ENCODE measurements around the gene SYNDIG1. TPM values are rescaled to one million over a fixed set of nuclear protein-coding genes. Genes with fewer than 3 reads are reported as not detected.

The SYNDIG1 gene
- total RNA-seq, 1 donor from 2014 or later, result not detected

- Mint-ChIP-seq H3K4me3 (no peak overlapping the region), H3K9me3 (peaks cover 4% of the 10 kb centered on the region), H3K36me3 (ENCODE audit: low read depth) (no peaks in the 10 kb centered on the region), H3K27ac (no peak overlapping the region), H3K4me1 (ENCODE audit: low read depth) (no peaks in the 10 kb centered on the region), H3K27me3 (ENCODE audit: insufficient read depth) (peaks cover 2% of the 10 kb centered on the region)
- intact Hi-C loops (cut with micrococcal nuclease), result no loop called here
- no peak for DNase-seq (ENCODE audit: low spot score)
These were observed 135.7 kb downstream of the SYNDIG1 start for GRCh38 chr20:24604966-24605665.

GRCh38 chr20:24605937-24606455 is 136.6 kb downstream of the SYNDIG1 start:
- no peaks in the 10 kb centered on the region for H3K36me3 Mint-ChIP-seq (ENCODE audit: low read depth)
- peaks cover 2% of the 10 kb centered on the region for H3K27me3 Mint-ChIP-seq (ENCODE audit: insufficient read depth)
- no peaks in the 10 kb centered on the region for H3K4me1 Mint-ChIP-seq (ENCODE audit: low read depth)
- no peak overlapping the region for H3K4me3 Mint-ChIP-seq
- intact Hi-C loops (cut with micrococcal nuclease), result no loop called here
- no peak overlapping the region for H3K27ac Mint-ChIP-seq
- H3K9me3 Mint-ChIP-seq, result peaks cover 2% of the 10 kb centered on the region
- no peak for DNase-seq (ENCODE audit: low spot score)

DNA sequence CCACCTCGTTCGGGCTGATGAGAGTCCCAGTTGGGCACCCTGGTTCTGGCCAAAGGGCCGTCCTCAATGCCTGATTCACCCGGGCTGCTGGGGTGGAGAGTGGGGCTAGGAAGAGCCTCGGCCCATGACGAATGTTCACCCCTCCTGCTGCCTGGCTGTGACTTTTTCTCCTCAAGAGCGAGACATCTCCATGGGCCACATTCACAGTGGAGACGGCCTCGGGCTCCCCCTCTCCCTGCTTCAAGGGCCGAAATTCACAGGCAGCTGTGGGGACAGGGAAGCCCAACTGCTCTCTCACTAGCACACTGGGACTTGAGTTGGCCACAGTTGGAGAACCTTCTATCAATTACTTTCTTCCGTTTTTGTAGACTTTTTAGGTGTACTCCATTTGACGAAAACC is 138.0 kb downstream of the SYNDIG1 start:
- Mint-ChIP-seq H3K27ac (no peak overlapping the region), H3K4me3 (no peak overlapping the region), H3K4me1 (ENCODE audit: low read depth) (no peaks in the 10 kb centered on the region), H3K36me3 (ENCODE audit: low read depth) (no peaks in the 10 kb centered on the region), H3K27me3 (ENCODE audit: insufficient read depth) (peaks cover 2% of the 10 kb centered on the region), H3K9me3 (no peaks in the 10 kb centered on the region)
- no peak for DNase-seq (ENCODE audit: low spot score)
- intact Hi-C loops (cut with micrococcal nuclease), result no loop called here

DNA sequence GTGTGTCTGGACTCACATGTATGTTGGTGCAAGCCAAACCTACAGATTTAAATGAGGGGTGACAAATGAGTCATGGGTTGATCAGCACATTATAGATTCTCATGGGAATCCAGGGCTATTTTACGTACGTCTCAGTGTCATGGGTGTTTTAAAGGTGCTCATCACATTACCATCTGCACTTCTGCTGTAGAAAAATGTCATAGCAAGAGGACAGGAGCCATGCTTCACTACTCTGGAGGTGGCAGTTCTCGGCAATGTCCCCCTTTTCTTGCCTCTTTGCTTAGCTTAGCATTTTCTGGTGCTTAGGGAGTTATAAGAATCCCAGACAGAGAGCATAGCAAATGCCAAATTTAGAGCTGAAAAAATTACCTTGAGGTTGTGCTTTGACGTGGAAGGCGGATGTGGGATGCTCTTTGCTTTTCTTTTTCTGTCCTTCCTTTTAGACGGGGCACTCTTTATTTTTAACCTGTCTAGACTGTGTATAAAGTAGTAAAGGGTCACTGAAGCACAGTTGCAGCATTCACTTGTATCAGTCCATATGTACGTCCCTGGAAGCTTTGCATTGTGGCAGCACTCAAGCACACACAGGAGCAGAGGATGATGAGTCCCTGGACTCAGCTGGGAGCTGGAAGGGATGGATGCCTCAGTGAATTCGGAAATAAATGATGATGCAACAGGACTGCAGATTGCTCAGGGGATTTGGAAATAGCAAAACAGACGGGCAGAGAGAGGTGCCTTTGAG is 139.7 kb downstream of the SYNDIG1 start:
- Mint-ChIP-seq H3K4me1 (ENCODE audit: low read depth) (no peaks in the 10 kb centered on the region), H3K9me3 (no peaks in the 10 kb centered on the region)
- DNase-seq (ENCODE audit: low spot score), result no peak

DNA sequence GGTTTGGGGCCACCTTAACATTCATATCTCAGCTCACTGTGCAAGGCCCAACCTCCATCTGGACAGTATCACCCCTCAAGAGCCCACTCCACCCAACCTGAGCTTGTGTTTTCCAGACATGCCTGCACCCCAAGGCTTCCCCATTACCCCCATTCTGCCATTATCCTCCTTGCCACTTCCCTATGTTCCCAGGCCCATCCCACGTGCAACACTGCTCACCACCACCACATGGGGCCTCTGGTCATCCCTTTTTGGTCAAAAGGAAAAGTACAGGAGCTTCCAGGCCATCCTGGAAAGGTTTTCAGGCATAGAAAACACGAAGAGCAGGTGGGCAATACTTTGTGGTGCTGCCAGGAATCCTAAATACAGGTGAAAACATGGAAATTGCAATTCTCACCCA is 140.3 kb downstream of the SYNDIG1 start:
- intact Hi-C loops (cut with micrococcal nuclease), result no loop called here
- no peaks in the 10 kb centered on the region for H3K9me3 Mint-ChIP-seq
- H3K27ac Mint-ChIP-seq, result no peak overlapping the region

More for the DNA sequence above, 139.7 kb downstream of the SYNDIG1 start:
- Mint-ChIP-seq H3K27me3 (ENCODE audit: insufficient read depth) (peaks cover 2% of the 10 kb centered on the region), H3K36me3 (ENCODE audit: low read depth) (no peaks in the 10 kb centered on the region), H3K27ac (no peak overlapping the region), H3K4me3 (no peak overlapping the region)
- intact Hi-C loops (cut with micrococcal nuclease), result no loop called here

GRCh38 chr20:24610341-24611115 is 141.1 kb downstream of the SYNDIG1 start:
- no peak overlapping the region for H3K4me3 Mint-ChIP-seq

More for the DNA sequence above, 140.3 kb downstream of the SYNDIG1 start:
- Mint-ChIP-seq H3K36me3 (ENCODE audit: low read depth) (no peaks in the 10 kb centered on the region), H3K4me1 (ENCODE audit: low read depth) (no peaks in the 10 kb centered on the region), H3K4me3 (no peak overlapping the region), H3K27me3 (ENCODE audit: insufficient read depth) (peaks cover 2% of the 10 kb centered on the region)
- DNase-seq (ENCODE audit: low spot score), result no peak

DNA sequence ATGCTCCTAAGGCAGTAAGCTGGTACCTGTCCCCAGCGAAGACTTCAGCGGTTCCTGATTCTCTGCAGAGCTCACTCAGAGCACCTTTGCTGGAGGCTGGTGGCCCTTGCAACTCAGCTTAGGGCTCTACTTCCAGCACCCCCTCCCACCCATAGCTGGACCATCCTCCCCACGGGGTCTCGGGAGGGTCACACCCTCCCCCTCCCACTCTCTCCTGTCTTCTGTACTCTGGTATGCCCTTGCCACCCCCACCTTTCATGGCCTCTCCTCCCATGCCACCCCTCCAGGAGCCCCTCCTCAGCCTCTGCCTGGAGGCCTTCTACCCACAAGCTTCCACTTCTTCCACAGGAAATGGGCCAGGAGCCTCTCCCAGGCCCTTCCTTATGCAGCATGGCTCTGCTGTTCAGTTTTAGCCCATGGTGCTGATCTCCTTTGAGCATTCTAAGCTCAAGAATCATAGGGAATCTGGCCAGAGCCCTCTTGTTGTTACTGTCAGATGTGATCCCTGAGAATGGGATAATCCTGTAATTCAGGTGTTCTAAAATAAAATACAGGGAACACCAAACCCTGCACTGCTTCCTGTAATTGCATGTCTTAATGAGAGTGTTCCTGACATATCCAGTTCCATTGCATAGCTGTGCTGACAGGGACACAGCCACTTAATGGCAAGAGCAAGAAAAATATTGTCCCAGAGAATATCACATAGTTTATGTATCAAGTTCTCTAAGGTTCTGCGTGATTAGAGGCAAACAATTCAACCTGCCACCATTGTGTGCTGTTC is 142.1 kb downstream of the SYNDIG1 start:
- Mint-ChIP-seq H3K4me1 (ENCODE audit: low read depth) (no peaks in the 10 kb centered on the region), H3K27ac (no peak overlapping the region), H3K4me3 (no peak overlapping the region), H3K27me3 (ENCODE audit: insufficient read depth) (peaks cover under 1% of the 10 kb centered on the region), H3K9me3 (no peaks in the 10 kb centered on the region), H3K36me3 (ENCODE audit: low read depth) (no peaks in the 10 kb centered on the region)
- DNase-seq (ENCODE audit: low spot score), result no peak
- intact Hi-C loops (cut with micrococcal nuclease), result no loop called here

More at GRCh38 chr20:24610341-24611115, 141.1 kb downstream of the SYNDIG1 start:
- no peaks in the 10 kb centered on the region for H3K9me3 Mint-ChIP-seq
- no peaks in the 10 kb centered on the region for H3K36me3 Mint-ChIP-seq (ENCODE audit: low read depth)
- intact Hi-C loops (cut with micrococcal nuclease), result no loop called here
- DNase-seq (ENCODE audit: low spot score), result no peak
- H3K4me1 Mint-ChIP-seq (ENCODE audit: low read depth), result no peaks in the 10 kb centered on the region
- H3K27ac Mint-ChIP-seq, result no peak overlapping the region
- peaks cover 2% of the 10 kb centered on the region for H3K27me3 Mint-ChIP-seq (ENCODE audit: insufficient read depth)

GRCh38 chr20:24612799-24613775 is 143.7 kb downstream of the SYNDIG1 start:
- Mint-ChIP-seq H3K4me3 (no peak overlapping the region), H3K36me3 (ENCODE audit: low read depth) (no peaks in the 10 kb centered on the region), H3K9me3 (no peaks in the 10 kb centered on the region), H3K27me3 (ENCODE audit: insufficient read depth) (no peaks in the 10 kb centered on the region), H3K27ac (no peak overlapping the region), H3K4me1 (ENCODE audit: low read depth) (no peaks in the 10 kb centered on the region)
- intact Hi-C loops (cut with micrococcal nuclease), result no loop called here
- DNase-seq (ENCODE audit: low spot score), result no peak

DNA sequence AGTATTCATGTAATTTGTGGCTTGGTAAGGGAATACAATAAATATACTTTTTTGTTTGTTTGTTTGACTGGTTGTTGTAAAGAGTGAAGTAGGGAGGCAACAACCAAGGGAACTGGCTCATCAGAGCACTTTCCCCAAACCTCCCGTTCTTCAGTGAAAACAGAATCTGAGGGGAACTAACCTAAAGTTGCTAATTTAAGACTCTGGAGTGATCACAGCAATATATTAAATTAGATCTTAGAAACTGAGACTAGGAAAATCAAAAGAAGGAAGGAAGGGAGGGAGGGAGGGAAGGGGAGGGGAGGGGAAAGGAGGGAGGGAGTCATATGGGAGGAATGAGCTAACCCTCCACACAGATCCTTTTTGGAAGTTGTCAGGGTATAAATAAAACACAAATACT is 144.9 kb downstream of the SYNDIG1 start:
- Mint-ChIP-seq H3K4me3 (no peak overlapping the region), H3K27ac (no peak overlapping the region), H3K36me3 (ENCODE audit: low read depth) (no peaks in the 10 kb centered on the region), H3K4me1 (ENCODE audit: low read depth) (no peaks in the 10 kb centered on the region), H3K27me3 (ENCODE audit: insufficient read depth) (no peaks in the 10 kb centered on the region), H3K9me3 (no peaks in the 10 kb centered on the region)
- DNase-seq (ENCODE audit: low spot score), result no peak
- intact Hi-C loops (cut with micrococcal nuclease), result no loop called here

DNA sequence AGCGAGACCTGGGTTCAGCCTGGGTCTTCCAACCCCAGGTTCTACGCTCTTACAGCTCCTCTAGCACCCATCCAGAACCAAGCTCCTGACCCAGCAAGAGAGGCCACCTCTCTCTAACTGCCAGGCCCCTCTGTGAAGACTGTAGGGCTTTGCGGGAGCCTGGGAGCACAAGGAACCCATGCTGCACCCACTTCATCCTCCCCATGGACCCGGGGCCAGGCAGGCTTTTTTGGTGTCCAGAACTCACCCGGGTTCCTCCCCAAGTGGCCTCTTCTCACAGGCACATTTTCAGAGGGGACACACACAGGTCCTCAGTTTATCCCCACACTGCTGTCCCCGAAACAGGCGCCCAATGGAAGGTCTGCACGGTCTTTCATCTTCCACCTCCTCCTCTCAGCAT is 145.9 kb downstream of the SYNDIG1 start:
- Mint-ChIP-seq H3K9me3 (no peaks in the 10 kb centered on the region), H3K27ac (no peak overlapping the region), H3K4me3 (no peak overlapping the region), H3K4me1 (ENCODE audit: low read depth) (no peaks in the 10 kb centered on the region), H3K36me3 (ENCODE audit: low read depth) (no peaks in the 10 kb centered on the region), H3K27me3 (ENCODE audit: insufficient read depth) (no peaks in the 10 kb centered on the region)
- intact Hi-C loops (cut with micrococcal nuclease), result no loop called here
- DNase-seq (ENCODE audit: low spot score), result no peak

GRCh38 chr20:24616258-24617079 is 147.0 kb downstream of the SYNDIG1 start:
- intact Hi-C loops (cut with micrococcal nuclease), result no loop called here
- DNase-seq (ENCODE audit: low spot score), result no peak
- H3K36me3 Mint-ChIP-seq (ENCODE audit: low read depth), result no peaks in the 10 kb centered on the region
- H3K4me1 Mint-ChIP-seq (ENCODE audit: low read depth), result no peaks in the 10 kb centered on the region
- no peaks in the 10 kb centered on the region for H3K9me3 Mint-ChIP-seq
- no peaks in the 10 kb centered on the region for H3K27me3 Mint-ChIP-seq (ENCODE audit: insufficient read depth)
- H3K27ac Mint-ChIP-seq, result no peak overlapping the region
- H3K4me3 Mint-ChIP-seq, result no peak overlapping the region

Measured in activated T-helper 1 cell treated with anti-CD3 and anti-CD28 coated beads, Interleukin-12 subunit alpha, Interleukin-12 subunit beta, Interleukin-2, Interleukin-4 antibody, amounts not matched to agents 30 ng/mL and 10 ng/mL and 1 ng/mL, durations not matched to agents 14 hours and 24 hours and 36 hours (primary cell).